Thyroid gland (tissue), 4 donors: ENCODE results near the gene GLRX5.

Experiments
- POLR2A ChIP-seq, 2 donors: fragments of 450-650 bp; IDR thresholded peaks; one replicate each; pipeline ENCODE4 v1.6.1; 2017; ENCODE audit warnings: antibody characterized with exemption in 2 of 2, mild to moderate bottlenecking in 2 of 2, moderate library complexity in 1 of 2
- TF ChIP-seq, protein P1 (sequence below), 6 experiments: fragments of 200-600 bp in 3 of 6; fragments of 450-650 bp in 3 of 6; sonication (generic) in 3 of 6; IDR thresholded peaks; one replicate each; pipeline ENCODE4 v1.5.1; 2016 to 2019; ENCODE audit warnings: antibody characterized with exemption in 6 of 6, mild to moderate bottlenecking in 2 of 6, inconsistent platforms in 1 of 6, moderate library complexity in 1 of 6

DNA sequence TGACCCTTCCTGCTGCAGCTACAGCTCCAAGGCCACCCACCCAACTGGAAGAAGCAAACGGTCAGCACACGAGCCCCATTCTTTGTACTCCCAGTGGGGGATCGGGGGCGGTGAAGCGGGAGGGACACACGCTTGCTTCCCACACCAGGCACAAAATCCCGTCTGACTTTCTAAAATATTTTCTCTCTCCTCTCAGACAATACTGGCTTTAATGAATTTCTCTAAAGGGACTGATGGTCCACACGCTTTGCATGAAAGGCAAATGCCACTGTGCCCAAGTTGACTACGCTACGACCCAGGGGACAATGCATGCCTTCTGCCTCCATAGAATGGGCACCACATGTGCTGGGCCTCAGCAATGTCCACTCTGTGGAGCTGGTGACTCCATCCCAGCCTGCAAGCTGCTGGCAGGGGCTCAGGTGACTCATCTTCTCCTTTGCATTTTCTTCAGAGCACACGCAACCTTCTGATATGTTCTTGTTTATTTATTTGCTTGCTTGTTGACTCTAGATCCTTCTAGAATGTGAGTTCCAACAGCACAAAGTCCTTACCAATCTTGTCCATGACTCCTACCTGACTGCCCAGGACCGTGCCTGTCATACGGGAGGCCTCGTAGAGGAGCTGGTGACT, 34.0 kb upstream of the GLRX5 start:
- TF ChIP-seq, protein P1, sequence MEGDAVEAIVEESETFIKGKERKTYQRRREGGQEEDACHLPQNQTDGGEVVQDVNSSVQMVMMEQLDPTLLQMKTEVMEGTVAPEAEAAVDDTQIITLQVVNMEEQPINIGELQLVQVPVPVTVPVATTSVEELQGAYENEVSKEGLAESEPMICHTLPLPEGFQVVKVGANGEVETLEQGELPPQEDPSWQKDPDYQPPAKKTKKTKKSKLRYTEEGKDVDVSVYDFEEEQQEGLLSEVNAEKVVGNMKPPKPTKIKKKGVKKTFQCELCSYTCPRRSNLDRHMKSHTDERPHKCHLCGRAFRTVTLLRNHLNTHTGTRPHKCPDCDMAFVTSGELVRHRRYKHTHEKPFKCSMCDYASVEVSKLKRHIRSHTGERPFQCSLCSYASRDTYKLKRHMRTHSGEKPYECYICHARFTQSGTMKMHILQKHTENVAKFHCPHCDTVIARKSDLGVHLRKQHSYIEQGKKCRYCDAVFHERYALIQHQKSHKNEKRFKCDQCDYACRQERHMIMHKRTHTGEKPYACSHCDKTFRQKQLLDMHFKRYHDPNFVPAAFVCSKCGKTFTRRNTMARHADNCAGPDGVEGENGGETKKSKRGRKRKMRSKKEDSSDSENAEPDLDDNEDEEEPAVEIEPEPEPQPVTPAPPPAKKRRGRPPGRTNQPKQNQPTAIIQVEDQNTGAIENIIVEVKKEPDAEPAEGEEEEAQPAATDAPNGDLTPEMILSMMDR (IDR thresholded peaks at IDR 0.05) = no peak
- TF ChIP-seq POLR2A (IDR thresholded peaks at IDR 0.05) = no peak
